ENCODE measurements around the gene KNDC1.
"Not testable (repeated sequence)": the region's sequence is repeated elsewhere in the genome, so short reads cannot be mapped to it uniquely, and the experiment has no call there.

The KNDC1 gene, protein sequence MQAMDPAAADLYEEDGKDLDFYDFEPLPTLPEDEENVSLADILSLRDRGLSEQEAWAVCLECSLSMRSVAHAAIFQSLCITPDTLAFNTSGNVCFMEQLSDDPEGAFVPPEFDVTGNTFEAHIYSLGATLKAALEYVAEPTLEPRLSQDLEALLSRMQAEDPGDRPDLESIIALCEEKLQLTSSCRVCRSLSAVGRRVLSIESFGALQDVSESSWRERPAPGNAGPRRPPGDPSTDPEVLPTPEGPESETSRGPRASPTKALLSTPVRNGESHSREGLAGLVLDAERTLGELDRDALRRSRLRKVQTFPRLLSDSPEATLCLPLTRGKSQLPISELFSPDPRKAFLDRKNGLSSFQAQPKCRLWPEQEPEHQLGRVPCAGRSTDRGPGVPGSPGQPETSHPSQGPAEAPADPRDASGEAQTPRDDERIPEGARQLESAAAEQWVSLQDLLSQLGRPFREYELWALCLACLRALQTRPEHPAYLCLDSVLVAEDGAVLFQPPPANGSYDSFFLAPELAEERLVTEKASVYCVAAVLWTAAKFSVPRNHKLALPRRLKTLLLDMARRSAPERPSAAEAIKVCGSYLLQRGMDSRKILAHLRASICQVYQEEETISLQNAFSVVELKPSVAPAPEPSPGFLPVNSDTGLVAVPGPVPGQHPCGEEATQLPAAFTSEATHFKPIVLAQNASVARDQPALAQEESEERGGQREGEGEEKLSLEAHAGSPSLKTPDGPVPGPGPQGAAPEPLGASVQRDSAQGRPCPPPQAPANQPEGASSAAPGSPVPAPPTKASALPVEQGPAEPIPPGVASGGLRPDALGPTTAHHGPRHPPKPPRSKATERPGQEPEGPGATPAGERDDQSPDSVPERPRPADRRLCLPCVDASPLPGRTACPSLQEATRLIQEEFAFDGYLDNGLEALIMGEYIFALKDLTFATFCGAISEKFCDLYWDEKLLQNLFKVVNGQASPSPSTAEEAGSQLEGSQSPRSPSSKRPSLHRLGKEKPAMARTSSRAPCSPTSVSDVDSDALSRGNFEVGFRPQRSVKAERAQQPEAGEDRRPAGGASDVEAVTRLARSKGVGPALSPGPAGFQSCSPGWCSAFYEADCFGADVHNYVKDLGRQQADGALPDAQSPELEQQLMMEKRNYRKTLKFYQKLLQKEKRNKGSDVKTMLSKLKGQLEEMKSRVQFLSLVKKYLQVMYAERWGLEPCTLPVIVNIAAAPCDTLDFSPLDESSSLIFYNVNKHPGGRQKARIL (N-terminal part only)
- total RNA-seq, result 0.07 to 4.1 (median 0.66) reads per million in 9 experiments

DNA sequence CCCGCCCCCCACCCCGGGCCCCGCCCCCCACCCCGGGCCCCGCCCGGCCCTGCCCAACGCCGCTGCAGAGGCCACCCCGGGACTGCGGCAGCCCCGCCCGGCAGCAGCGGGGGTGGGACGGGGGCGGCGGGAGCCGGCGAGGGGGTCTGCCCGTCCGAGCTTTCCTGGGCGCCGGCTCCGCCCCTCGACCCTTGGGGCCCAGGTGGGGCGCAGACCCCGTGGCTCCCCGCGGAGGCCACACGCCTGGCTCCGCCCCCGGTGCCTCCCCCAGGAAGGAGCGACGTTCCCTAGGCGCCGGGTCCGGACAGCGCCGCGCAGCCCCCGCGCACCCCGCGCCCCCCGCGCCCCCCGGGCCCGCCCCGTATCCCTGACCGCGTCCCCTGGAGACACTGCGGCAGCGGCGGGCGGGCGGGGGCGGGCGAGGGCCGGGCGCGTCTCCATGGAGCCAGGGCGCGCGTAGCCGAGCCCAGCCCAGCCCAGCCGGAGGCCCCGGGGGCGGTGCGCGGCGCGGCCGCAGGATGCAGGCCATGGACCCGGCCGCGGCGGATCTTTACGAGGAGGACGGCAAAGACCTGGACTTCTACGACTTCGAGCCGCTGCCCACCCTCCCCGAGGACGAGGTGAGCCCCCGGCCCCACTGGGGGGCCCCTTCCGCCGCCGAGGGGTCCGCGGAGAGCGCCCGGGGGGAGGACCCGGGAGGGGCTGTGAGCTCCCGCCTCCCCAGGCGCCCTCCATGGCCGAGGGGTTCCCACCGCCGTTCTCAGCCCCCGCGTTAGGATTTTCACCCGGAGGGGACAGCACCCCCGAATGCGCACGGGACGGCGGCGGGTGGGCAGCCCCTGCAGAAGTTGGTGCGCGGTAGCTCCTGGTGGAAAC lies at the start of gene KNDC1:
Gene KNDC1 (plus strand): TSS at position 270 of the 876 bp plus-strand sequence. CDS start 249 bp downstream, at position 519.
- DNase-seq, result no peak
- ATAC-seq (replicated peaks), result peak; percentile 69
- peaks cover 9 to 30% of the 10 kb centered on the region in 2 donors for H3K27me3 Mint-ChIP-seq
- no peaks in the 10 kb centered on the region for H3K9me3 Mint-ChIP-seq
- H3K36me3 Mint-ChIP-seq (ENCODE audit: insufficient read depth), result no peaks in the 10 kb centered on the region
- peaks cover 3 to 8% of the 10 kb centered on the region in 2 donors for H3K4me1 Mint-ChIP-seq (ENCODE audit: low read depth in 2 of 2)
- H3K4me3 Mint-ChIP-seq, result peak within 1 kb of the TSS; percentile 66 to 69
- no peak within 1 kb of the TSS for H3K27ac Mint-ChIP-seq

DNA sequence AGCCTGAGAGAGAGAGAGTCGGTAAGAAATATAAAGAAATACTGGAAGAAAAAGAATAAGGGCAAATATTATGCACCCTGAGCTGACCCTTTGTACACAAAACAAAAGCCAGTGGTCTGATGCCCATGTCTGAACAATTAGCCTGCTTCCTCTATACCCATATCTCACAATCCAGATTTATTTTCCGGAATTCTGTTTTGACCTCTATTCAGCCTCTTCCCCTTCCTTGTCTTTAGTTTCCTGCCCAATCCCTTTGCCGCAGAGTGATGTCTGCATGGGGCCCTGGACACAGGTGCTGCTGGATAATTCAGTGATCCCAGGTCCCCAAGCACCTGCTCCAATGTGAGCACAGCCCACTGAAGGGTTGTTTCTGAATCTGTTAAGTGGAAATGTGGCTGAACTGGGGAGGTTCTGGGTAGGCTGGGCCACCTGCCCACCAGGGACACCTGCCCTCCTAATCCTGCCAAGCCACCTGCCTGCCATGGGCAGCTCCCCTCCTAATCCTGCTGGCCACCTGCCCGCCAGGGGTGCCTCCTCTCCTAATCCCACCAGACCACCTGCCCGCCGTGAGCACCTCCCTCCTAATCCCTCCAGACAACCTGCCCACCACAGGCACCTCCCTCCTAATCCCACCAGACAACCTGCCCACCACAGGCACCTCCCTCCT lies 49.3 kb upstream of the KNDC1 start:
- Mint-ChIP-seq H3K27me3 (peaks cover 9 to 14% of the 10 kb centered on the region in 2 donors), H3K4me3 (no peak overlapping the region), H3K9me3 (peaks cover 5 to 20% of the 10 kb centered on the region in 2 donors), H3K36me3 (ENCODE audit: insufficient read depth) (no peaks in the 10 kb centered on the region), H3K27ac (no peak overlapping the region), H3K4me1 (ENCODE audit: low read depth in 2 of 2) (peaks cover 0 to 2% of the 10 kb centered on the region in 2 donors)
- ATAC-seq (replicated peaks), result no peak
- no peak for DNase-seq

GRCh38 chr10:133111640-133112039 lies 48.4 kb upstream of the KNDC1 start:
- H3K36me3 Mint-ChIP-seq (ENCODE audit: insufficient read depth); DNase-seq; H3K4me3 Mint-ChIP-seq; ATAC-seq (replicated peaks); H3K4me1 Mint-ChIP-seq (ENCODE audit: low read depth in 2 of 2); H3K27ac Mint-ChIP-seq: not testable (repeated sequence)
- Mint-ChIP-seq H3K27me3 (peaks cover 9 to 14% of the 10 kb centered on the region in 2 donors), H3K9me3 (peaks cover 5 to 19% of the 10 kb centered on the region in 2 donors)

DNA sequence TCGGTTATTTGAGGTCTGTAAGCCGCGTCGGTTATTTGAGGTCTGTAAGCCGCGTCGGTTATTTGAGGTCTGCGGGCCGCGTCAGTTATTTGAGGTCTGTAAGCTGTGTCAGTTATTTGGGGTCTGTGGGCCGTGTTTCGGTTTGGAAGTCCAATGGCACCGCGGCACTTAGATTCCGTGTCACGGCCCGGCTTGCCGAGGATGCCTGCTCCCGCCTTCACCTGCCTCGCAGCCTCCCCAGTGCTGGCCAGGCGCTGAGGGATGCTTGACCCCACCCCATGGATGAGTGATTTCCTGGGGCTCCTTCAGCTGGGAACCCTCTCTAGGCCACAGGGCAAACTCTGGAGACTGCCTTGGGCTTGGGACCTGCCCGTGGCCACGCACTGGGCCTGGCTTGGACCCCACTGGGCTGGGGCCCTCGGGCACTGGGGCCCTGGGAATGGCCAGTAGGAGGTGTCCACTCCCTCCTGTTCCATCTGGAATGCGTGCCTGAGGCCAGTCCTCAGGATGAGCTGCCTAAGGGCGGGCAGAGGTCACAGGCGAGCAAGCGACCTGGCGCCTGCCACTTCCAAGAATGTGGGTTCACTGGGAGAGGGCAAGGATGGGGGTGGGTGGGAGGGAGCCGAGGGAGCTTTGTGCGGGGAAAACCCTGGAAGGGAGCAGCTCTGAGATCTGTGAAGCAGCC lies 46.7 kb upstream of the KNDC1 start:
- Mint-ChIP-seq H3K9me3 (peaks cover 3 to 5% of the 10 kb centered on the region in 2 donors), H3K27ac (no peak overlapping the region), H3K4me1 (ENCODE audit: low read depth in 2 of 2) (peaks cover 0 to 2% of the 10 kb centered on the region in 2 donors), H3K4me3 (no peak overlapping the region), H3K36me3 (ENCODE audit: insufficient read depth) (no peaks in the 10 kb centered on the region), H3K27me3 (peaks cover 9 to 14% of the 10 kb centered on the region in 2 donors)
- ATAC-seq (replicated peaks) (no peak), DNase-seq (no peak)

GRCh38 chr10:133113847-133114246 lies 46.2 kb upstream of the KNDC1 start:
- DNase-seq (no peak), ATAC-seq (replicated peaks) (no peak)
- no peak overlapping the region for H3K4me3 Mint-ChIP-seq
- H3K27me3 Mint-ChIP-seq, result peaks cover 9 to 14% of the 10 kb centered on the region in 2 donors
- H3K27ac Mint-ChIP-seq, result no peak overlapping the region
- H3K4me1 Mint-ChIP-seq (ENCODE audit: low read depth in 2 of 2), result peaks cover 0 to 2% of the 10 kb centered on the region in 2 donors
- H3K36me3 Mint-ChIP-seq (ENCODE audit: insufficient read depth), result no peaks in the 10 kb centered on the region
- peaks cover 0 to 5% of the 10 kb centered on the region in 2 donors for H3K9me3 Mint-ChIP-seq

GRCh38 chr10:133114251-133114650 lies 45.8 kb upstream of the KNDC1 start:
- peaks cover 9 to 14% of the 10 kb centered on the region in 2 donors for H3K27me3 Mint-ChIP-seq
- H3K9me3 Mint-ChIP-seq, result peaks cover 0 to 1% of the 10 kb centered on the region in 2 donors
- no peak overlapping the region for H3K4me3 Mint-ChIP-seq
- peaks cover 0 to 2% of the 10 kb centered on the region in 2 donors for H3K4me1 Mint-ChIP-seq (ENCODE audit: low read depth in 2 of 2)
- DNase-seq, result no peak
- no peak for ATAC-seq (replicated peaks)
- no peaks in the 10 kb centered on the region for H3K36me3 Mint-ChIP-seq (ENCODE audit: insufficient read depth)
- H3K27ac Mint-ChIP-seq, result no peak overlapping the region

DNA sequence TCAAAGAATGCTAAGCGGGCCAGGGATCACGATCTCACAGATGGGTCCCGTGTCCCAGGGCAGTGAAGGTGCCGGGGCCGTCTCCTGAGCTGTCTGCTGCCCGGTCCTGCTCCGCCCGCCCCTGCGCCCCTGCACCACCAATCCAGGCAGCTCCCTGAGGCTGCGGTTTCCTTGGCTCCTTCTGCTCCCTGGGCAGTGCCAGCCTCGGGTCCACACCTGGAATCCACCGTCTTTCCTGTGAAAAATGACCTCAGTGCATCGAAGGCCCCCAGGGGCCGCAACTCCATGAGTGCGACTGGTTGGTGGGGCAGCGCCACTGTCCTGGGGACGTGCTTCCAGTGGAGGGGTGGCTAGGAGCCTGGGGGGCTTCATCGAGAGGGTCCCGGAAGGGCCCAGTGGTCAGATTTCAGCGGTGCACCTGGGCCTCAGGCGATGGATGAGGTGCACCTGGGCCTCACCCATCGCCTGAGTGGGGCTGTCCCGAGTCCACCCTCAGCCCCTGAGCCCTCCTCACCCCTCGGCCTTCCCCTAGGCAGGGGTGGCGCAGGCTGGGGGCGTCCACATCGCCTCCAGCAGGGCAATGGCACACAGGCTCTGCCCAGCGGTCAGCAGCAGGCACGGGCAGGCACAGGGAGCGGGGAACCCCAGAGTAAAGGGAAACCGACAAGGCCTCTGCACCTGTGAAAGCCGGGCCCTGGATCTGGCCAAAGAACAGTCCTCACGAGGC lies 45.1 kb upstream of the KNDC1 start:
- Mint-ChIP-seq H3K27ac (no peak overlapping the region), H3K9me3 (no peaks in the 10 kb centered on the region), H3K4me1 (ENCODE audit: low read depth in 2 of 2) (peaks cover 0 to 2% of the 10 kb centered on the region in 2 donors), H3K4me3 (no peak overlapping the region), H3K27me3 (peaks cover 9 to 14% of the 10 kb centered on the region in 2 donors), H3K36me3 (ENCODE audit: insufficient read depth) (no peaks in the 10 kb centered on the region)
- ATAC-seq (replicated peaks), result no peak
- DNase-seq, result no peak

- H3K36me3 Mint-ChIP-seq (ENCODE audit: insufficient read depth), result no peaks in the 10 kb centered on the region
- peaks cover 5 to 14% of the 10 kb centered on the region in 2 donors for H3K27me3 Mint-ChIP-seq
- DNase-seq (no peak), ATAC-seq (replicated peaks) (no peak)
- H3K4me3 Mint-ChIP-seq, result no peak overlapping the region
- H3K27ac Mint-ChIP-seq, result no peak overlapping the region
- no peaks in the 10 kb centered on the region for H3K4me1 Mint-ChIP-seq (ENCODE audit: low read depth in 2 of 2)
- H3K9me3 Mint-ChIP-seq, result no peaks in the 10 kb centered on the region
Measured at GRCh38 chr10:133115453-133115842, 44.6 kb upstream of the KNDC1 start.

GRCh38 chr10:133115976-133116375 lies 44.0 kb upstream of the KNDC1 start:
- H3K9me3 Mint-ChIP-seq, result no peaks in the 10 kb centered on the region
- no peaks in the 10 kb centered on the region for H3K4me1 Mint-ChIP-seq (ENCODE audit: low read depth in 2 of 2)

GRCh38 chr10:133116455-133116854 lies 43.6 kb upstream of the KNDC1 start:
- Mint-ChIP-seq H3K9me3 (no peaks in the 10 kb centered on the region), H3K27ac (no peak overlapping the region), H3K4me1 (ENCODE audit: low read depth in 2 of 2) (no peaks in the 10 kb centered on the region), H3K27me3 (peaks cover 0 to 13% of the 10 kb centered on the region in 2 donors), H3K36me3 (ENCODE audit: insufficient read depth) (no peaks in the 10 kb centered on the region), H3K4me3 (no peak overlapping the region)
- ATAC-seq (replicated peaks) (no peak), DNase-seq (no peak)

More at GRCh38 chr10:133115976-133116375, 44.0 kb upstream of the KNDC1 start:
- ATAC-seq (replicated peaks) (no peak), DNase-seq (no peak)
- H3K27ac Mint-ChIP-seq, result no peak overlapping the region
- peaks cover 0 to 14% of the 10 kb centered on the region in 2 donors for H3K27me3 Mint-ChIP-seq
- H3K36me3 Mint-ChIP-seq (ENCODE audit: insufficient read depth), result no peaks in the 10 kb centered on the region
- H3K4me3 Mint-ChIP-seq, result no peak overlapping the region

All from effector memory CD8-positive, alpha-beta T cell (primary cell).